ENCODE measurements around the gene NOL4L. TPM values are rescaled to one million over a fixed set of nuclear protein-coding genes. Genes with fewer than 3 reads are reported as not detected.

The NOL4L gene
- total and polyA plus RNA-seq, 2 experiments from 2014 or later, result 38.8 to 39.2 TPM

DNA sequence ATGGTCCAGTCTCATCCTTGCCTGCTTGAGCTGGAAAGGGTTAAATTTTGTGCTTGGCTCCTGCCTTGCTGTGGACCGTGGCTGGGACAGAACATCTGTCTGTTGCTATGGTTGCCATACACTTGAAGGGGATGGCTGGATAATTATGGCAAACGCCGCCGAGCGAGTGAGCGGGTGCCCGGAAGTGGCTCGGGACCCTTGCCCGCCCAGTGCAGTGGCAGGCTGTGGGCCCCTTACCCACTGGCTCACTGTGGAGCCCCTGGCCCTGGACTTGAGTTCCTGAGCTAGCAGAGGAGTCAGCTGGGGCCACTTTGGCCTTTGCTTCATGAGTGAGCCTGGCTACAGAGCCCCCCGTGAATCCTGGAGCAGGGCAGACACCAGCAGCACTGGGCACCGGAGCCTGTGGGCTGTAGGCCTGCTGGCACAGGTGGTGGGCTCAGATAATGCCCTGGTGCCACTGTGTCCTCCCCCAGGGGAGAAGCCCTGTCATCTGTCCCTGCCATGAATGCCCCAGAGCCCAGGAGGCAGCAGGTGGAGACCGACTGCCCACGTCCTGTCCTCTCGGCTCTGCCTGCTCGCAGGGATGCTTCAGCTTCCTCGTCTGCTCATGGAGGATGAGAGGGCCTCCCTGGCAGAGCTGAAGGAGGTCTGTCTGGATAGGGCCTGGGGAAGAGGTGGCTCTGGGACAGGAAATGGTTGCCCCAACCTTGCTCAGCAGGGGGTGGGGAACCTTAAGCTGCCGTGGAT, 25.5 kb upstream of the NOL4L start:
- Mint-ChIP-seq H3K27me3 (ENCODE audit: insufficient read depth, low read depth, poor library complexity) (peaks cover 11% of the 10 kb centered on the region), H3K36me3 (ENCODE audit: low read depth) (no peaks in the 10 kb centered on the region), H3K4me1 (peaks cover 10% of the 10 kb centered on the region), H3K27ac (no peak overlapping the region), H3K4me3 (no peak overlapping the region), H3K9me3 (no peaks in the 10 kb centered on the region; the same call in 2 of the 3 replicates)
- no peak overlapping the region for H3K4me2 ChIP-seq
- H3K79me2 ChIP-seq (replicated peaks; ENCODE audit: insufficient read depth), result no peaks in the 10 kb centered on the region
- no peaks in the 10 kb centered on the region for H4K20me1 ChIP-seq (replicated peaks; ENCODE audit: insufficient read depth)
- no peak overlapping the region for H3K27ac ChIP-seq (ENCODE audit: low read depth)
- H3K27me3 ChIP-seq (ENCODE audit: insufficient read depth), result no peaks in the 10 kb centered on the region
- no peak overlapping the region for H3K4me3 ChIP-seq
- H3K9me2 ChIP-seq (ENCODE audit: insufficient read depth), result peaks cover 11% of the 10 kb centered on the region
- no peaks in the 10 kb centered on the region for H3K36me3 ChIP-seq (ENCODE audit: insufficient read depth)
- H3F3A ChIP-seq (replicated peaks; ENCODE audit: low read depth), result peaks cover 9% of the 10 kb centered on the region; the same call in 1 of the 2 replicates
- peaks cover 15% of the 10 kb centered on the region; the same call in 1 of the 2 replicates for H3K4me1 ChIP-seq (ENCODE audit: insufficient read depth)
- DNase-seq (ENCODE audit: low spot score) (no peak), ATAC-seq (no peak)
- peak overlapping the region; percentile 72 for H2AFZ ChIP-seq
- TF ChIP-seq ZNF331 (CRISPR knock-in tag; IDR thresholded peaks at IDR 0.05; ENCODE audit: low read depth) (no peak), ZNF114 (CRISPR knock-in tag; IDR thresholded peaks at IDR 0.05) (no peak), NANOG (IDR thresholded peaks at IDR 0.05; ENCODE audit: borderline replicate concordance) (no peak), ETS1 (IDR thresholded peaks at IDR 0.05) (no peak), EZH2 (IDR thresholded peaks at IDR 0.05; ENCODE audit: low read depth, unreplicated experiment) (no peak), CREB1 (CRISPR knock-in tag; IDR thresholded peaks at IDR 0.05; ENCODE audit: low read depth) (no peak), EZH2phosphoT487 (IDR thresholded peaks at IDR 0.05; ENCODE audit: unreplicated experiment) (no peak), POLR2AphosphoS5 (IDR thresholded peaks at IDR 0.05; ENCODE audit: low read depth) (no peak), REST (IDR thresholded peaks at IDR 0.05; ENCODE audit: unreplicated experiment) (no peak), STAT1 (IDR thresholded peaks at IDR 0.05; ENCODE audit: unreplicated experiment) (no peak), JUNB (IDR thresholded peaks at IDR 0.05; ENCODE audit: unreplicated experiment) (no peak)
- TF ChIP-seq, protein P1, sequence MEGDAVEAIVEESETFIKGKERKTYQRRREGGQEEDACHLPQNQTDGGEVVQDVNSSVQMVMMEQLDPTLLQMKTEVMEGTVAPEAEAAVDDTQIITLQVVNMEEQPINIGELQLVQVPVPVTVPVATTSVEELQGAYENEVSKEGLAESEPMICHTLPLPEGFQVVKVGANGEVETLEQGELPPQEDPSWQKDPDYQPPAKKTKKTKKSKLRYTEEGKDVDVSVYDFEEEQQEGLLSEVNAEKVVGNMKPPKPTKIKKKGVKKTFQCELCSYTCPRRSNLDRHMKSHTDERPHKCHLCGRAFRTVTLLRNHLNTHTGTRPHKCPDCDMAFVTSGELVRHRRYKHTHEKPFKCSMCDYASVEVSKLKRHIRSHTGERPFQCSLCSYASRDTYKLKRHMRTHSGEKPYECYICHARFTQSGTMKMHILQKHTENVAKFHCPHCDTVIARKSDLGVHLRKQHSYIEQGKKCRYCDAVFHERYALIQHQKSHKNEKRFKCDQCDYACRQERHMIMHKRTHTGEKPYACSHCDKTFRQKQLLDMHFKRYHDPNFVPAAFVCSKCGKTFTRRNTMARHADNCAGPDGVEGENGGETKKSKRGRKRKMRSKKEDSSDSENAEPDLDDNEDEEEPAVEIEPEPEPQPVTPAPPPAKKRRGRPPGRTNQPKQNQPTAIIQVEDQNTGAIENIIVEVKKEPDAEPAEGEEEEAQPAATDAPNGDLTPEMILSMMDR (conservative IDR thresholded peaks at IDR 0.05; ENCODE audit: low read depth in 2 of 2), result no peak
- TF ChIP-seq, protein P2, sequence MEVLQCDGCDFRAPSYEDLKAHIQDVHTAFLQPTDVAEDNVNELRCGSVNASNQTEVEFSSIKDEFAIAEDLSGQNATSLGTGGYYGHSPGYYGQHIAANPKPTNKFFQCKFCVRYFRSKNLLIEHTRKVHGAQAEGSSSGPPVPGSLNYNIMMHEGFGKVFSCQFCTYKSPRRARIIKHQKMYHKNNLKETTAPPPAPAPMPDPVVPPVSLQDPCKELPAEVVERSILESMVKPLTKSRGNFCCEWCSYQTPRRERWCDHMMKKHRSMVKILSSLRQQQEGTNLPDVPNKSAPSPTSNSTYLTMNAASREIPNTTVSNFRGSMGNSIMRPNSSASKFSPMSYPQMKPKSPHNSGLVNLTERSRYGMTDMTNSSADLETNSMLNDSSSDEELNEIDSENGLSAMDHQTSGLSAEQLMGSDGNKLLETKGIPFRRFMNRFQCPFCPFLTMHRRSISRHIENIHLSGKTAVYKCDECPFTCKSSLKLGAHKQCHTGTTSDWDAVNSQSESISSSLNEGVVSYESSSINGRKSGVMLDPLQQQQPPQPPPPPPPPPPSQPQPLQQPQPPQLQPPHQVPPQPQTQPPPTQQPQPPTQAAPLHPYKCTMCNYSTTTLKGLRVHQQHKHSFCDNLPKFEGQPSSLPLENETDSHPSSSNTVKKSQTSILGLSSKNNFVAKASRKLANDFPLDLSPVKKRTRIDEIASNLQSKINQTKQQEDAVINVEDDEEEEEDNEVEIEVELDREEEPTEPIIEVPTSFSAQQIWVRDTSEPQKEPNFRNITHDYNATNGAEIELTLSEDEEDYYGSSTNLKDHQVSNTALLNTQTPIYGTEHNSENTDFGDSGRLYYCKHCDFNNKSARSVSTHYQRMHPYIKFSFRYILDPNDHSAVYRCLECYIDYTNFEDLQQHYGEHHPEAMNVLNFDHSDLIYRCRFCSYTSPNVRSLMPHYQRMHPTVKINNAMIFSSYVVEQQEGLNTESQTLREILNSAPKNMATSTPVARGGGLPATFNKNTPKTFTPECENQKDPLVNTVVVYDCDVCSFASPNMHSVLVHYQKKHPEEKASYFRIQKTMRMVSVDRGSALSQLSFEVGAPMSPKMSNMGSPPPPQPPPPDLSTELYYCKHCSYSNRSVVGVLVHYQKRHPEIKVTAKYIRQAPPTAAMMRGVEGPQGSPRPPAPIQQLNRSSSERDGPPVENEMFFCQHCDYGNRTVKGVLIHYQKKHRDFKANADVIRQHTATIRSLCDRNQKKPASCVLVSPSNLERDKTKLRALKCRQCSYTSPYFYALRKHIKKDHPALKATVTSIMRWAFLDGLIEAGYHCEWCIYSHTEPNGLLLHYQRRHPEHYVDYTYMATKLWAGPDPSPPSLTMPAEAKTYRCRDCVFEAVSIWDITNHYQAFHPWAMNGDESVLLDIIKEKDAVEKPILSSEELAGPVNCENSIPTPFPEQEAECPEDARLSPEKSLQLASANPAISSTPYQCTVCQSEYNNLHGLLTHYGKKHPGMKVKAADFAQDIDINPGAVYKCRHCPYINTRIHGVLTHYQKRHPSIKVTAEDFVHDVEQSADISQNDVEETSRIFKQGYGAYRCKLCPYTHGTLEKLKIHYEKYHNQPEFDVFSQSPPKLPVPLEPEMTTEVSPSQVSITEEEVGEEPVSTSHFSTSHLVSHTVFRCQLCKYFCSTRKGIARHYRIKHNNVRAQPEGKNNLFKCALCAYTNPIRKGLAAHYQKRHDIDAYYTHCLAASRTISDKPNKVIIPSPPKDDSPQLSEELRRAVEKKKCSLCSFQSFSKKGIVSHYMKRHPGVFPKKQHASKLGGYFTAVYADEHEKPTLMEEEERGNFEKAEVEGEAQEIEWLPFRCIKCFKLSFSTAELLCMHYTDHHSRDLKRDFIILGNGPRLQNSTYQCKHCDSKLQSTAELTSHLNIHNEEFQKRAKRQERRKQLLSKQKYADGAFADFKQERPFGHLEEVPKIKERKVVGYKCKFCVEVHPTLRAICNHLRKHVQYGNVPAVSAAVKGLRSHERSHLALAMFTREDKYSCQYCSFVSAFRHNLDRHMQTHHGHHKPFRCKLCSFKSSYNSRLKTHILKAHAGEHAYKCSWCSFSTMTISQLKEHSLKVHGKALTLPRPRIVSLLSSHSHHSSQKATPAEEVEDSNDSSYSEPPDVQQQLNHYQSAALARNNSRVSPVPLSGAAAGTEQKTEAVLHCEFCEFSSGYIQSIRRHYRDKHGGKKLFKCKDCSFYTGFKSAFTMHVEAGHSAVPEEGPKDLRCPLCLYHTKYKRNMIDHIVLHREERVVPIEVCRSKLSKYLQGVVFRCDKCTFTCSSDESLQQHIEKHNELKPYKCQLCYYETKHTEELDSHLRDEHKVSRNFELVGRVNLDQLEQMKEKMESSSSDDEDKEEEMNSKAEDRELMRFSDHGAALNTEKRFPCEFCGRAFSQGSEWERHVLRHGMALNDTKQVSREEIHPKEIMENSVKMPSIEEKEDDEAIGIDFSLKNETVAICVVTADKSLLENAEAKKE (CRISPR knock-in tag; IDR thresholded peaks at IDR 0.05), result no peak

All from GM23338 (cell line).